NAMALWA (cell line): Measurements from ENCODE around the gene LOXL1.

Experiments used
- DNase-seq: peaks from one replicate; pipeline ENCODE4 v3.0.0-alpha.2; 2015; ENCODE audit warnings: low spot score

The LOXL1 gene

GRCh38 chr15:73981761-73982221, 55.5 kb downstream of the LOXL1 start:
- no peak for DNase-seq

GRCh38 chr15:73982222-73982962, 56.1 kb downstream of the LOXL1 start:
- DNase-seq: peak; percentile 52

- DNase-seq: no peak
Observed at GRCh38 chr15:73983211-73983727, 57.0 kb downstream of the LOXL1 start.

DNA sequence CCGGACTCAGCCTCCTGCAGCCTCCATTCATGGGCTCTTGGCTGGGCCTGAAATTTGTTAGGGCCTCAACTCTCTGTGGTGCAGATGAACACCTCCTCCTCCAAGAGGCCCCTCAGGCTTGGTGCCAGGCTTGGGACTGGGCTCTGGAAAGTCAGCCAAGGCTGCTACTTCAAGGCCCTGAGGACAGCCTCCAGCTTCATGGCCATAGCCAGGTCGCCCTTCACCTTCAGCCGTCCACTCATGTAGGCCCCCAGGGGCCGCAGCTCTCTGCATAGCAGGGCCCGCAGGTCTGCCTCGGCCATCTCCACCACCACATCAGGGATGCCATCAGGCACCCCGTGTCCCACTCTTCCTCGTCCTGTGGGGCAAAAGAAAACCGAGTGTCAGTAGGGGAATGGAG, 57.5 kb downstream of the LOXL1 start:
- no peak for DNase-seq

DNA sequence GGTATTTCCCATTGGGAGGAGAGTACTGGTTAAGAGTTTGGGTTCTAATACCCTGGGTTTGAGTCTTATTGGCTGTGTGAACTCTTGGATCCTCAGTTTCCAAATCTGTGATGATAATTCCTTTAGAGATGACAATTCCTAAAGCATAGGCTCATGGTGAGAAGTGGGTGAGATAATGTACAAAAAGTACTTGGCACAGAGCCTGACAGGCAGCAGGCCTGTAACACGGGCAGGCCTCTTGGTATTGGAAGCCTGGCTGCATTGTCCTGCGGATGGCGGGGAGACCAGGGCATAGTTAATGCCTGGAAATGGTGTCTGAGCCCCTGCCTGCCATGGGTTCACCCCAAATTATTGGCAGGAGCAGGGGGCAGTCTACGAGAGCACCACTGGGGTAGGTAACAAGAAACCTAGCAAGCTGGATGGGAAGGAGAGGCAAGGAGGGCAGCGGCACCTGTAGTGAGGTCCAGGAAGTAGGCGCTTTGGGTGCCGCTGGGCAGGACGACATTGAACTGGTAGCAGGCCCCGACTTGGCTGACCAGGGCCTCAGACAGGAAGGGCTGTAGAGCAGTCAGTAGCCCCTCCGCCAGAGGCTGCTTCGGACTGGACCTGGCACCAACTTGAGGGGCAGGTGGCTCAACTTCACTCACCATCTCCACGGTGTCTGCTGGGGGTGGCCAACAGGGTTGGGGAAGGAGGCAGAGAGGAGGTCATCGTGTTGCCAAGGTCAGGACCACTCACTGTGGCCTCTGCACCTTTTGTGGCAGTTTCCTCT, 58.1 kb downstream of the LOXL1 start:
- no peak for DNase-seq

GRCh38 chr15:73985101-73985873, 59.0 kb downstream of the LOXL1 start:
- peak; percentile 55 for DNase-seq

DNA sequence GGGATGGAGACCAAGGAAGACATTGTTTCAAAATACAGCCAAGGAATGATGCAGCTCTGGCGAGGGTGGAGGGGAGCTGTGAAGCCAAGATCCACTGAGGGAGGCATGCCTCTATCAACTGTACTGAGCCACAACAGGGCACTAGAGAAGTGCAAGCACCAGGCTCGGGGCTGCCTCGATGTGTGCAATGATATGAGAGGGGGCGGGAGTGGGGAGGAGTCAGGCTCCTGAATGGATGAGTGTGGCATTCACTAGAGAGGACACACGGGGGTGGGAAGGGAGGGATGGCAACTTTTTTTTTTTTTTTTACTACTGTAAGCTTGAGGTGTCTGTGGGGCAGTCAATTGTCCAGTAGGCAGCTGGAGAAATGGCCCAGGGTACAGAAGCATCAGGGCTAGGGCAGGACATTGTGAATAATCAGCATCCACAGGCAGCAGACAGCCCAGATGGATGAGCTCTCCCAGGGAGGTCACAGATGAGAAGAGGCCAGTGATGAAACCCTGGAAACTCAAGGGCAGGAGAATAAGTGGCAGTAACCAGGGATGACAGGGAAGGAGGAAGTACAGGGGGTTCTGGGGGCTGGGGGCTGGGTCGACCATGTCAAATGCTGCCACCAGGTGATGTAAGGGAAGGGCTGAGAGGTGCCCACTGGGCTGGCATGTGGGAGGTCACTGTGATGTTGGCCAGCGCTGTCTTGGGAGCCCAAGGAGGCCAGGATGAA, 60.0 kb downstream of the LOXL1 start:
- no peak for DNase-seq

- no peak for DNase-seq
Observed at GRCh38 chr15:73986776-73987056, 60.5 kb downstream of the LOXL1 start.

DNA sequence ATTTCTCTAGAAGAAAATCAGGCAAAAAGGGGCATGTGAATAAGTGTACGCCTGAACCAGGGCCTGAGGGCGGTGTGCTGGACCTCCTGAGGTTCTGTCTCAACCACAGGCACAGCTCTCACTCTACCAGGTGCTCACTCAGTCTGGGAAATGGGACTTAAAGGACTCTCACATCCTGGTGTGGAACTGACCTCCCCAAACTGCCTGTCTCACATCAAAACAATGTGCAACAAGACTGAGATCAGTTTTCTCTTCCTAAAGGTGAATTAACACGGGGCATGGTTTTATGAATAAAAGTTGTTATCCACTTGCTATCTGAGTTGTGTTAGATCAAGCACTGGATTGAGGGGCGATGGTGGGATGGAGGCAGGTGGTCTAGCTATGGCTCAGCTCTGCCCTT, 61.0 kb downstream of the LOXL1 start:
- no peak for DNase-seq

- DNase-seq: no peak
Observed at GRCh38 chr15:73987681-73988444, 61.6 kb downstream of the LOXL1 start.

- no peak for DNase-seq
Observed at GRCh38 chr15:73988445-73988969, 62.2 kb downstream of the LOXL1 start.

GRCh38 chr15:73989001-73989798, 62.9 kb downstream of the LOXL1 start:
- no peak for DNase-seq

GRCh38 chr15:73990250-73991005, 64.2 kb downstream of the LOXL1 start:
- no peak for DNase-seq

DNA sequence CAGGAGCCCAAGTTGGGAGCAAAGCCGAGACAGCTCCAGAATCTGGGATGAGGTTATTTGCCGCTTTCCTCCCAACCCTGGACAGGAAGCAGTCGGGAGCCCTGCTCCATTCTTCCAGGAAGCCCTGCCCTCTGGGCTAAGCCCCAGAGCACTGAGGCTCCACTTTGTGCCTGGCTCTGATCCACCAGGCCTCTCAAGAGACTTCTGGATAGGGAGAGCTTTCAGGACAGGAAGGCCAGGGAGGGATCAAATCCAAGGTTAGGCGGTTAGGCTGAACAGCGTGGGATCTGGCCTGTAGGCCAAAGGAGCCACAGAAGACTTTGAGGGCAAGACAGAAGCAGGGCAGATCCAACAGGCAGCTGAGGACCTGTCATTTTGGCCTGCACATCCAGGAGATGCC, 65.0 kb downstream of the LOXL1 start:
- no peak for DNase-seq

- DNase-seq: peak; percentile 95
Observed at GRCh38 chr15:73991726-73992593, 65.7 kb downstream of the LOXL1 start, which contains the start of gene STOML1. Gene STOML1, minus strand, starts transcription at chr15:73992295. Its CDS starts 72 bp downstream, at chr15:73992223.

DNA sequence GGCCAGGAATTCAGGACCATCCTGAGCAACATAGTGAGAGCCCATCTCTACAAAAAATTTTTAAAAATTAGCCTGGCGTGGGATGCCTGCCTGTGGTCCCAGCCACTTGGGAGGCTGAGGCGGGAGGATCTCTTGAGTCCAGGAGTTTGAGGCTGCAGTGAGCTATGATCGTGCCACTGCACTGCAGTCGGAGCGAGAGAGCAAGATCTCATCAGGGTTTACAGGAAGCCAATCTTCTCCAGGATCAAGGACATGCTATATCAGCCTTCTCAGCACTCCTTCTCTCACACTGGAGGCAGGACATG, 66.3 kb downstream of the LOXL1 start:
- no peak for DNase-seq

DNA sequence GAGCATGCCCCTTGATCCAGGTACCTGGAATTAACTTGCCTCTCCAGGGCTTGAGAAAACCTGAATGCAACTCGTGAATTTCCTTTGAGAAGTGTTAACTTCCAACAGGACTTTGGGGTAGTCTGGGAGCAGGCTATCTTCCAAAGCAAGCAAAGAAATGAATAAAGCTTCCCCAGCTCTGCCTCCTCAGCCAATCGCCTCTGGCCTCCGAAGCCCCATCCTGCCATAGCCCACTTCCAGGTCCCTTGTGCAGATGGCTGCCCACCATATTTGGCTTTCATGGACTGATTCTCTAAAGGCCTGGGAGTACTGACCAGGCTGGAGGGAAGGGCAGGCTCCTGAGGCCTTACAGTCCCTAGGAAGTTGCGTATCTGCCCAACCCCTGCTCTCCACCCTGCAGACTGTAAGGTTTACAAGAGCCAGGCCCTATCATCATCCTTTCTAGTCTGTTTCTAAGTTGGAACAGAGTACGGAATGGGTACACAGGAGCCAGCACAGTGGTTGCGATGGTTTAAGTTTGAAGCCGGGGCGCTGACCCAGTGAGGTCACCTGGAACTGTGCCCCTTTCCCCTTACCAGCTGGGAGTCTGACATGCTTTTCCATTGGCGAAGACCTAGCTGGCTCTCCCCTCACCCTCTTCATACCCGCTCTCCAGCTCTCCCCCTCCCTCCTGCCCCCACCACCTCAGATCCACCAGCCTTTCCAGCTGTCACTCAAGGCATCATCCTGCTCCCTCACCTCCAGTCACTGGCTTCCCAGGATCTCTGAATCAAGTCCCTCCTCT, 67.1 kb downstream of the LOXL1 start:
- DNase-seq: no peak
